Bronchial epithelial cell (primary cell): ENCODE results near the gene CYP4V2. TPM values are rescaled to one million over a fixed set of nuclear protein-coding genes. Genes with fewer than 3 reads are reported as not detected.

Experiments used
- DNase-seq: peaks from one replicate; pipeline ENCODE4 v3.0.0-alpha.2; 2010; ENCODE audit warnings: low read depth
- FAIRE-seq: peaks from 2 replicates; lab custom pipeline; 2011; peaks lifted over from hg19 to GRCh38; lab: Jason Lieb, UNC
- H3K27me3 ChIP-seq: 2 replicates; pipeline ENCODE4 v1.5.1; 2011; ENCODE audit warnings: low read length; ENCODE audit not compliant: control insufficient read depth, insufficient read depth
- H3K36me3 ChIP-seq: 2 replicates; pipeline ENCODE4 v1.5.1; 2011; ENCODE audit warnings: low read length; ENCODE audit not compliant: control insufficient read depth, insufficient read depth
- H3K4me3 ChIP-seq: 2 replicates; pipeline ENCODE4 v1.5.1; 2011; ENCODE audit warnings: mild to moderate bottlenecking, low read depth, low read length, control low read depth
- total RNA-seq: library from RNA; depleted of rRNA; stranded (reverse); fragments of >200 nt; gene quantifications from 2 replicates; pipeline ENCODE4 v1.2.1, GENCODE V29; 2014
- TF ChIP-seq, protein P1 (sequence below): IDR thresholded peaks from 2 replicates; pipeline ENCODE4 v1.5.1; 2011; ENCODE audit warnings: mild to moderate bottlenecking, moderate library complexity, low read length, control low read depth, inconsistent platforms; ENCODE audit not compliant: insufficient read depth, severe bottlenecking

The CYP4V2 gene
- total RNA-seq, 1 donor from 2014 or later: 7.4 TPM

DNA sequence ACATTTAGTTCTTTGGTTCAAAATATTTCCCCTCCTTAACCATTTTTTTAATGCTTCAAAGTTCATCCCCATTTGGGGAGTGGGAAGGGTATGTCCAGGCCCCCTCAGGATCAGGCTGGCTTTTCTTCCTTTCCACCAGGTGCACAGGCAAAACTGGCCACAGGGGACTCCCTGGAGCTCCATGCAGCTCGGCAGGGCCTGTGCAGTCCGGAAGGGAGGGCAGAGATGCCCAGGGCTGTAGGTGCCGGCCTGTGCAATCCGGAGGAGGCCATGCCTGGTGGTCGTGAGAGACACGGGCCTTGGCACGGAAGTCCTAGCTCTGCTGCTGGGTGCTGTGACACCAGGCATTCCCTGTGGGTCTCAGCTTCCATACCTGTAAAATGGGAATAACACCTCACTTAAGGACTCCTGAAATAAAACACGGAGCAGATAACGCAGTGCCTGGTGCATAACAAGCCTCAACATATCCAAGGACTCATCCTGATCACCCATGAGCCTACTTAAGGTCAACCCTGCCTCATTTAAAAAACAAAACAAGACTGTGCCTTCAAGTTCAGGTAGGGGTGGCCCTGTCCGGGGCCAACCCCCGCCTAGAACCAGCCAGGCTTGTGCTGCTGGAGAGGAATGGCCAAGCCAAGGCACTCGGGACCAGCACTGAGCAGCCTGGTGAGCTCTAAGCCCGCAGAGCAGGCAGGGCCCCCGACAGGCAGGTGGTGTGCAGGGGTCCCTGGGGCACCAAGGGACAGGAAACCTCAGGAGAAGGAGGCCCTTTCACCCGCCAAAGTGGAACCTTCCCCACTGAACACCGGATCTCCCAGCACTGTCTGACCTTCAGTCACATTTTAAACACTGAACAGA is 21.2 kb upstream of the CYP4V2 start:
- TF ChIP-seq, protein P1, sequence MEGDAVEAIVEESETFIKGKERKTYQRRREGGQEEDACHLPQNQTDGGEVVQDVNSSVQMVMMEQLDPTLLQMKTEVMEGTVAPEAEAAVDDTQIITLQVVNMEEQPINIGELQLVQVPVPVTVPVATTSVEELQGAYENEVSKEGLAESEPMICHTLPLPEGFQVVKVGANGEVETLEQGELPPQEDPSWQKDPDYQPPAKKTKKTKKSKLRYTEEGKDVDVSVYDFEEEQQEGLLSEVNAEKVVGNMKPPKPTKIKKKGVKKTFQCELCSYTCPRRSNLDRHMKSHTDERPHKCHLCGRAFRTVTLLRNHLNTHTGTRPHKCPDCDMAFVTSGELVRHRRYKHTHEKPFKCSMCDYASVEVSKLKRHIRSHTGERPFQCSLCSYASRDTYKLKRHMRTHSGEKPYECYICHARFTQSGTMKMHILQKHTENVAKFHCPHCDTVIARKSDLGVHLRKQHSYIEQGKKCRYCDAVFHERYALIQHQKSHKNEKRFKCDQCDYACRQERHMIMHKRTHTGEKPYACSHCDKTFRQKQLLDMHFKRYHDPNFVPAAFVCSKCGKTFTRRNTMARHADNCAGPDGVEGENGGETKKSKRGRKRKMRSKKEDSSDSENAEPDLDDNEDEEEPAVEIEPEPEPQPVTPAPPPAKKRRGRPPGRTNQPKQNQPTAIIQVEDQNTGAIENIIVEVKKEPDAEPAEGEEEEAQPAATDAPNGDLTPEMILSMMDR: no peak
- Histone ChIP-seq H3K27me3 (no peaks in the 10 kb centered on the region), H3K36me3 (no peaks in the 10 kb centered on the region), H3K4me3 (no peak overlapping the region)
- DNase-seq (no peak), FAIRE-seq (no peak)

DNA sequence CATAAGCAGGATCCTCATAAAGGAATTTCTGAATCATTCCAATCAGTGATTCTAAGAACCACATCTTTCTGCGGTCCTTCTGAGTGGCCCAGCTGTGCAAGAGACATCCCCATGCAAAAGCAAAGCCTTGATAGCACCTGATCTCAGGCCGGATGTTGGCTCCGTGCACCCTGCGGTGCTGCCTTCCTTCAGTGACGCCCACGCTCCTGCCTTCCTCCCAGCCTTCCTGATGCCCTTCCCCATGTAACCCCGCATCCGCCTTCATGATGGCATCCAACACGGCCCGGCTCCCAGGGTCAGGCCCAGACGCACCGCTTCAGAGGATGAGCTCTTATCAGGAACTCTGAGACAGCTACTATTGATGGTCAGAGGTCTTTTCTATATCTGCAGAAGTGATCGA is 20.4 kb upstream of the CYP4V2 start:
- FAIRE-seq (no peak), DNase-seq (no peak)
- no peak overlapping the region for H3K4me3 ChIP-seq
- H3K27me3 ChIP-seq: no peaks in the 10 kb centered on the region
- TF ChIP-seq, protein P1: no peak
- H3K36me3 ChIP-seq: no peaks in the 10 kb centered on the region

DNA sequence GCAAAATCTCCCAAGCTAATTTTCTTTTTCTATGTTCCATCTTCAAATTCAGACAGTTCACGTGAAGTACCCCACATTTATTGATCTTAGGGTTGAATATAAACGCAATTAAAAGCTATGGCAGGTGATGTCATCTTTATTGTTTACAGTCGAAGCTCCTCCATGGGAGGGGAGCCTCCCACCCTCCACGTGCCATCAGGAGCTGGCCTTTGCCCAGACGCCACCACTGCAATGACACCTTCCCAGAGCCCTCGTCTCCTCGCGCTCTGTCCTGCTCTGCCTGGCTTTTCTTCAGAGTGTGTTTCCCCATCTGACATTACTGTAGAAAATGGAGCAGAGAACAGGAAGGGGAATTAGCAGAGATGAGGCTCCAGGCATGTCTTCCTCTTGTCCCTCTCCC is 18.8 kb upstream of the CYP4V2 start:
- Histone ChIP-seq H3K4me3 (no peak overlapping the region), H3K36me3 (no peaks in the 10 kb centered on the region), H3K27me3 (no peaks in the 10 kb centered on the region)
- FAIRE-seq (no peak), DNase-seq (no peak)
- TF ChIP-seq, protein P1: no peak

DNA sequence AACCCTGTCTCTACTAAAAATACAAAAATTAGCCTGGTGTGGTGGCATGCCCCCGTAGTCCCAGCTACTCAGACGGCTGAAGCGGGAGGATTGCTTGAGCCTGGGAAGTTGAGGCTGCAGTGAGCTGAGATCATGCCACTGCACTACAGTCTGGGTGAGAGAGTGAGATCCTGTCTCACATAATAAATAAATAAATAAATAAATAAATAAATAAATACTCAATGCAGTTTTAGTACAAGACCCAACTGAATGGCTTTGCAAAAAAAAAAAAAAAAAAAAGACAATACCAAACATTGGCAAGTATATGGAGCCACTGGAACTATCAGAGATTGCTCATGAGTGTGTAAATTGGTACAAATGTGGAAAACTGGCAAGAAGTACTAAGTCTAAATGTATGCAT is 3.3 kb upstream of the CYP4V2 start:
- DNase-seq (no peak), FAIRE-seq (no peak)
- H3K27me3 ChIP-seq: no peaks in the 10 kb centered on the region
- TF ChIP-seq, protein P1: no peak
- H3K36me3 ChIP-seq: no peaks in the 10 kb centered on the region
- no peak overlapping the region for H3K4me3 ChIP-seq

DNA sequence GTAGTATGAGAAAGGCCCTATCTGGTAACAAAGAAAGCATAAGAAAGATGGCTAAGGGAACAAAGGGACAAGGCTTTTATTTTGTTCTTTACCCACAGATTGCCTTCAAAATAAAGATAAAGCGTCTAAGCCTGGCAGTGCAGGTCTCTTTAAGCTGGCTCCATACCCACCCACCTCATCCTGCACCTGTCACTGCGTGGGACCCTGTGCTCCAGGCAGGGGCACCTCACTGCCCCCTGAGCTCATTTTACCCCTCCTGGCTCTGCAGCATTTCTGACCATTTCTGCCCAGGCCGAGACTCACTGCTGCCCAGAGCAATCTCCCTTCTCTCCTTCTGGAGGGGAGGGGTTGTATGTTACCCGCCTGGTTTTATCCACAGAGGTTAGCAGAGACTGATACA is 1.7 kb upstream of the CYP4V2 start:
- no peaks in the 10 kb centered on the region for H3K27me3 ChIP-seq
- no peaks in the 10 kb centered on the region for H3K36me3 ChIP-seq
- no peak for DNase-seq
- no peak for FAIRE-seq
- H3K4me3 ChIP-seq: no peak overlapping the region
- TF ChIP-seq, protein P1: no peak
